GM21528 (cell line): ENCODE results near the gene ALB.

Experiments used
- ATAC-seq: cut with Tn5 transposase; IDR thresholded peaks from one replicate; pipeline ENCODE4 v1.9.1; 2021; ENCODE audit warnings: mild to moderate bottlenecking, moderate library complexity; ENCODE audit not compliant: unreplicated experiment, low FRiP score

Gene ALB

GRCh38 chr4:73448448-73449203, 44.5 kb downstream of the ALB start:
- ATAC-seq, result no peak

- ATAC-seq, result no peak
Observed at GRCh38 chr4:73450398-73451004, 46.4 kb downstream of the ALB start.

GRCh38 chr4:73451404-73451803, 47.3 kb downstream of the ALB start:
- ATAC-seq, result no peak

GRCh38 chr4:73451981-73452747, 48.1 kb downstream of the ALB start:
- no peak for ATAC-seq

GRCh38 chr4:73452953-73453700, 49.0 kb downstream of the ALB start:
- no peak for ATAC-seq

GRCh38 chr4:73453701-73454005, 49.6 kb downstream of the ALB start:
- no peak for ATAC-seq

GRCh38 chr4:73454920-73455319, 50.8 kb downstream of the ALB start:
- no peak for ATAC-seq

GRCh38 chr4:73456177-73457022, 52.3 kb downstream of the ALB start:
- ATAC-seq, result no peak

- ATAC-seq, result no peak
Observed at GRCh38 chr4:73458184-73459047, 54.3 kb downstream of the ALB start.

GRCh38 chr4:73459048-73459421, 54.9 kb downstream of the ALB start:
- no peak for ATAC-seq

GRCh38 chr4:73460913-73461522, 56.9 kb downstream of the ALB start:
- ATAC-seq, result no peak

GRCh38 chr4:73468170-73468569, 64.1 kb downstream of the ALB start:
- ATAC-seq, result no peak

- no peak for ATAC-seq
Observed at GRCh38 chr4:73470728-73471127, 66.6 kb downstream of the ALB start.
